Heart left ventricle (tissue), 16 donors: Measurements from ENCODE around the gene SEC14L5. TPM values are rescaled to one million over a fixed set of nuclear protein-coding genes. Genes with fewer than 3 reads are reported as not detected.

Source experiments
- ATAC-seq, 4 donors: fragments of 200-7000 bp; cut with Tn5 transposase; one replicate each; pipeline ENCODE4 v1.9.1; 2020 to 2022; ENCODE audit warnings: moderate library complexity in 4 of 4, mild to moderate bottlenecking in 3 of 4, moderate number of reproducible peaks in 1 of 4
- DNase-seq, 5 donors: peaks; one replicate each; pipeline ENCODE4 v3.0.0-alpha.2; 2020
- H3K27ac ChIP-seq, 12 donors: fragments of 200-600 bp; sonication (generic) in 4 of 12; one replicate each; pipeline versions ENCODE4 v1.5.0 to v1.8.0; 2016 to 2022; ENCODE audit warnings: mild to moderate bottlenecking in 2 of 12
- H3K27me3 ChIP-seq, 9 donors: fragments of 200-600 bp; sonication (generic) in 2 of 9; one replicate each; pipeline versions ENCODE4 v1.5.1 to v1.8.0; 2016 to 2022; ENCODE audit warnings: mild to moderate bottlenecking in 3 of 9
- H3K36me3 ChIP-seq, 9 donors: fragments of 200-600 bp; sonication (generic) in 2 of 9; one replicate each; pipeline versions ENCODE4 v1.5.0 to v1.8.0; 2018 to 2022; ENCODE audit warnings: mild to moderate bottlenecking in 2 of 9
- H3K4me1 ChIP-seq, 12 donors: fragments of 200-600 bp; sonication (generic) in 4 of 12; one replicate each; pipeline versions ENCODE4 v1.5.0 to v1.8.0; 2016 to 2022; ENCODE audit warnings: mild to moderate bottlenecking in 3 of 12
- H3K4me3 ChIP-seq, 12 donors: fragments of 200-600 bp; sonication (generic) in 4 of 12; one replicate each; pipeline versions ENCODE4 v1.5.0 to v1.8.0; 2017 to 2022; ENCODE audit warnings: mild to moderate bottlenecking in 9 of 12, moderate library complexity in 4 of 12
- H3K9me3 ChIP-seq, 12 donors: fragments of 200-600 bp; sonication (generic) in 4 of 12; one replicate each; pipeline versions ENCODE4 v1.5.0 to v1.8.0; 2016 to 2022; ENCODE audit warnings: mild to moderate bottlenecking in 1 of 12
- POLR2A ChIP-seq, 2 donors: fragments of 450-650 bp; IDR thresholded peaks; one replicate each; pipeline ENCODE4 v1.6.1; 2017; ENCODE audit warnings: antibody characterized with exemption in 2 of 2, mild to moderate bottlenecking in 2 of 2, moderate library complexity in 2 of 2
- WGBS, 4 donors: extraction: QIAGEN DNeasy Blood & Tissue Kit in 2 of 4; methylation state at CpG; one replicate each; pipeline versions ENCODE4 v1.1.5 to v1.1.7; 2013 to 2018; 5-methylcytosine and 5-hydroxymethylcytosine counted together
- intact Hi-C, 10 donors: fragments of 100-400 bp; cut with DNase I; formaldehyde crosslinking; loops; one replicate each; pipeline versions ENCODE4 v1.11.1 to v1.14.2; 2022
- polyA plus RNA-seq, 2 donors: library from polyadenylated mRNA; stranded (reverse); fragments of 200-250 nt; gene quantifications; one replicate each; pipeline ENCODE4 v1.2.3, GENCODE V29; 2013
- total RNA-seq, 9 donors: library from RNA; depleted of rRNA in 2 of 9; stranded (reverse); fragments of >200 nt in 2 of 9; fragmentation: NEBNext Ultra II Directional in 3 of 9; extraction: Animal tissue kit (Norgen Biotek cat#: 25700) in 3 of 9; gene quantifications; one replicate each; pipeline versions ENCODE4 v1.1.0 to v1.2.4, GENCODE V29; 2016 to 2023
- TF ChIP-seq, protein P1 (sequence below), 12 donors: fragments of 200-600 bp; sonication (generic) in 4 of 12; IDR thresholded peaks; one replicate each; pipeline versions ENCODE4 v1.5.0 to v1.8.0; 2018 to 2022; ENCODE audit warnings: antibody characterized with exemption in 12 of 12, mild to moderate bottlenecking in 5 of 12
- donor health status: ischemic (EF 13 %, LVEDD 7.1; RV severe dilation, severe dysfunction).
- donor health status: healthy with polysubstance abuse.
- donor health status: DM: no; HTN: yes; CAD: no.
- donor health status: DM: no; HTN: no; CAD: no.
- donor health status: ischemic (EF 25% LVEDD 6.9; RV normal size, moderate dysfunction).
- donor health status: ischemic (EF 25% LVEDD 5.7; RV mildly dilated, moderate dysfunction).
- donor health status: healthy.
- donor health status: DM: yes; HTN: yes; CAD: no.
- donor health status: ischemic (EF 35%, LVEDD 5.7; RV mildly dilated, moderate dysfunction).
- donor health status: nonischemic (EF 11% LVEDD 7.7; RV severe dilation, severe dysfunction).
- donor health status: DM: yes; HTN: yes; CAD: no.
- donor health status: PGD.
- donor health status: ischemic (EF 29% LVEDD 5.4; RV normal size, mild dysfunction).
- donor health status: nonischemic (EF 23%, LVEDD 6.1; RV moderate dilation, normal function).

The SEC14L5 gene
- total and polyA plus RNA-seq, 11 donors, result 0.11 to 25.4 (median 5.7) TPM

- 89 to 92% (median 92%) methylated on average over 14 to 16 of the region's 16 CpGs for WGBS, 4 donors
- DNase-seq (peak in 1 of 5 donors; percentile 1), ATAC-seq (no peak)
- H3K4me1 ChIP-seq, result peaks cover 0 to 9% (median 0%) of the 10 kb centered on the region in 12 donors
- intact Hi-C loops, result no loop called here
- H3K9me3 ChIP-seq, result peaks cover 0 to 9% (median 0%) of the 10 kb centered on the region in 12 donors
- H3K36me3 ChIP-seq, result no peaks in the 10 kb centered on the region
- H3K4me3 ChIP-seq, result no peak overlapping the region
- no peak for TF ChIP-seq POLR2A (IDR thresholded peaks at IDR 0.05)
- H3K27me3 ChIP-seq, result no peaks in the 10 kb centered on the region
- H3K27ac ChIP-seq, result no peak overlapping the region
Measured at GRCh38 chr16:5054876-5055865, 97.0 kb downstream of the SEC14L5 start.

GRCh38 chr16:5056352-5056751, 98.2 kb downstream of the SEC14L5 start:
- H3K9me3 ChIP-seq, result no peaks in the 10 kb centered on the region
- TF ChIP-seq, protein P1, sequence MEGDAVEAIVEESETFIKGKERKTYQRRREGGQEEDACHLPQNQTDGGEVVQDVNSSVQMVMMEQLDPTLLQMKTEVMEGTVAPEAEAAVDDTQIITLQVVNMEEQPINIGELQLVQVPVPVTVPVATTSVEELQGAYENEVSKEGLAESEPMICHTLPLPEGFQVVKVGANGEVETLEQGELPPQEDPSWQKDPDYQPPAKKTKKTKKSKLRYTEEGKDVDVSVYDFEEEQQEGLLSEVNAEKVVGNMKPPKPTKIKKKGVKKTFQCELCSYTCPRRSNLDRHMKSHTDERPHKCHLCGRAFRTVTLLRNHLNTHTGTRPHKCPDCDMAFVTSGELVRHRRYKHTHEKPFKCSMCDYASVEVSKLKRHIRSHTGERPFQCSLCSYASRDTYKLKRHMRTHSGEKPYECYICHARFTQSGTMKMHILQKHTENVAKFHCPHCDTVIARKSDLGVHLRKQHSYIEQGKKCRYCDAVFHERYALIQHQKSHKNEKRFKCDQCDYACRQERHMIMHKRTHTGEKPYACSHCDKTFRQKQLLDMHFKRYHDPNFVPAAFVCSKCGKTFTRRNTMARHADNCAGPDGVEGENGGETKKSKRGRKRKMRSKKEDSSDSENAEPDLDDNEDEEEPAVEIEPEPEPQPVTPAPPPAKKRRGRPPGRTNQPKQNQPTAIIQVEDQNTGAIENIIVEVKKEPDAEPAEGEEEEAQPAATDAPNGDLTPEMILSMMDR (IDR thresholded peaks at IDR 0.05), result peak in 7 of 12 donors; percentile 7 to 38 (median 24)
- no peak for TF ChIP-seq POLR2A (IDR thresholded peaks at IDR 0.05)
- peaks cover 0 to 9% (median 0%) of the 10 kb centered on the region in 12 donors for H3K4me1 ChIP-seq
- no peaks in the 10 kb centered on the region for H3K36me3 ChIP-seq
- no peaks in the 10 kb centered on the region for H3K27me3 ChIP-seq
- intact Hi-C loops, result no loop called here
- peak in 1 of 4 donors; percentile 41 for ATAC-seq
- H3K27ac ChIP-seq, result no peak overlapping the region
- no peak for DNase-seq
- no peak overlapping the region for H3K4me3 ChIP-seq
- WGBS, 4 donors, result 14 to 27% (median 21%) methylated on average over 10 to 11 of the region's 11 CpGs

GRCh38 chr16:5058476-5058875, 100.3 kb downstream of the SEC14L5 start:
- H3K9me3 ChIP-seq, result no peaks in the 10 kb centered on the region
- peak; percentile 38 to 89 (median 78) for ATAC-seq
- no peaks in the 10 kb centered on the region for H3K27me3 ChIP-seq
- 24 to 52% (median 34%) methylated on average over 3 to 7 of the region's 7 CpGs for WGBS, 4 donors
- intact Hi-C loops, result no loop called here
- peaks cover 0 to 9% (median 0%) of the 10 kb centered on the region in 12 donors for H3K4me1 ChIP-seq
- TF ChIP-seq POLR2A (IDR thresholded peaks at IDR 0.05), result no peak
- TF ChIP-seq, protein P1 (IDR thresholded peaks at IDR 0.05), result peak in 4 of 12 donors; percentile 11 to 38 (median 26)
- peak overlapping the region in 1 of 12 donors; percentile 62 for H3K27ac ChIP-seq
- H3K4me3 ChIP-seq, result no peak overlapping the region
- DNase-seq, result peak in 3 of 5 donors; percentile 35 to 52 (median 37)
- no peaks in the 10 kb centered on the region for H3K36me3 ChIP-seq

- DNase-seq, result no peak
- 73 to 83% (median 76%) methylated on average over 6 of the region's 6 CpGs for WGBS, 4 donors
- no peak for TF ChIP-seq POLR2A (IDR thresholded peaks at IDR 0.05)
- TF ChIP-seq, protein P1 (IDR thresholded peaks at IDR 0.05), result no peak
- Histone ChIP-seq H3K9me3 (no peaks in the 10 kb centered on the region), H3K4me3 (no peak overlapping the region), H3K4me1 (peaks cover 0 to 9% (median 0%) of the 10 kb centered on the region in 12 donors), H3K36me3 (no peaks in the 10 kb centered on the region), H3K27me3 (no peaks in the 10 kb centered on the region), H3K27ac (no peak overlapping the region)
- intact Hi-C loops, result no loop called here
- ATAC-seq, result no peak
Measured at GRCh38 chr16:5059386-5060072, 101.4 kb downstream of the SEC14L5 start.
